ENCODE measurements around the gene ABCA3. TPM values are rescaled to one million over a fixed set of nuclear protein-coding genes. Genes with fewer than 3 reads are reported as not detected.
"Not testable (repeated sequence)": the region's sequence is repeated elsewhere in the genome, so short reads cannot be mapped to it uniquely, and the experiment has no call there.

The ABCA3 gene
- total RNA-seq, 1 experiment from 2014 or later: not detected

- Histone ChIP-seq H3K27me3 (replicated peaks) (peaks cover 54% of the 10 kb centered on the region), H3K4me1 (replicated peaks) (no peaks in the 10 kb centered on the region), H3K9me3 (replicated peaks) (no peaks in the 10 kb centered on the region), H3K4me3 (no peak overlapping the region), H3K27ac (no peak overlapping the region), H3K36me3 (no peaks in the 10 kb centered on the region; the same call in 1 of the 2 replicates)
- DNase-seq (ENCODE audit: low read depth in 1 of 2, low spot score in 2 of 2): no peak
These were observed 63.9 kb downstream of the ABCA3 start for GRCh38 chr16:2276368-2277195.

- no peak overlapping the region for H3K4me3 ChIP-seq
- H3K4me1 ChIP-seq (replicated peaks): no peaks in the 10 kb centered on the region
- H3K27me3 ChIP-seq (replicated peaks): peaks cover 45% of the 10 kb centered on the region
- no peaks in the 10 kb centered on the region; the same call in 1 of the 2 replicates for H3K36me3 ChIP-seq
- no peak for DNase-seq (ENCODE audit: low read depth in 1 of 2, low spot score in 2 of 2)
- no peak overlapping the region for H3K27ac ChIP-seq
- H3K9me3 ChIP-seq (replicated peaks): no peaks in the 10 kb centered on the region
These were observed 64.8 kb downstream of the ABCA3 start for GRCh38 chr16:2275476-2276367.

GRCh38 chr16:2273931-2274330 lies 66.6 kb downstream of the ABCA3 start:
- DNase-seq (ENCODE audit: low read depth in 1 of 2, low spot score in 2 of 2): no peak
- Histone ChIP-seq H3K36me3 (no peaks in the 10 kb centered on the region; the same call in 1 of the 2 replicates), H3K4me3 (no peak overlapping the region), H3K4me1 (replicated peaks) (peaks cover 11% of the 10 kb centered on the region), H3K27me3 (replicated peaks) (peaks cover 29% of the 10 kb centered on the region), H3K9me3 (replicated peaks) (no peaks in the 10 kb centered on the region), H3K27ac (no peak overlapping the region)

GRCh38 chr16:2273484-2273883 lies 67.0 kb downstream of the ABCA3 start:
- Histone ChIP-seq H3K27ac (no peak overlapping the region), H3K4me3 (no peak overlapping the region), H3K9me3 (replicated peaks) (0 out of 2 replicates have a peak, but pooled peaks cover 1% of the 10 kb centered on the region), H3K36me3 (peaks cover 3% of the 10 kb centered on the region; the same call in 1 of the 2 replicates), H3K4me1 (replicated peaks) (peaks cover 11% of the 10 kb centered on the region), H3K27me3 (replicated peaks) (peaks cover 25% of the 10 kb centered on the region)
- DNase-seq (ENCODE audit: low read depth in 1 of 2, low spot score in 2 of 2): no peak

- no peak for DNase-seq (ENCODE audit: low read depth in 1 of 2, low spot score in 2 of 2)
- no peak overlapping the region for H3K27ac ChIP-seq
These were observed 68.6 kb downstream of the ABCA3 start for GRCh38 chr16:2271848-2272461.

GRCh38 chr16:2270588-2271470 lies 69.7 kb downstream of the ABCA3 start:
- DNase-seq (ENCODE audit: low read depth in 1 of 2, low spot score in 2 of 2): no peak
- Histone ChIP-seq H3K27ac (no peak overlapping the region), H3K4me1 (replicated peaks) (peaks cover 12% of the 10 kb centered on the region), H3K9me3 (replicated peaks) (0 out of 2 replicates have a peak, but pooled peaks cover 2% of the 10 kb centered on the region), H3K36me3 (peaks cover 17% of the 10 kb centered on the region), H3K27me3 (replicated peaks) (peaks cover 3% of the 10 kb centered on the region; the same call in 1 of the 2 replicates), H3K4me3 (no peak overlapping the region)

More at GRCh38 chr16:2271848-2272461, 68.6 kb downstream of the ABCA3 start:
- H3K36me3 ChIP-seq: peaks cover 10% of the 10 kb centered on the region
- no peak overlapping the region for H3K4me3 ChIP-seq
- H3K4me1 ChIP-seq (replicated peaks): peaks cover 11% of the 10 kb centered on the region
- peaks cover 14% of the 10 kb centered on the region for H3K27me3 ChIP-seq (replicated peaks)
- H3K9me3 ChIP-seq (replicated peaks): 0 out of 2 replicates have a peak, but pooled peaks cover 2% of the 10 kb centered on the region

- Histone ChIP-seq H3K4me1 (replicated peaks) (peaks cover 14% of the 10 kb centered on the region), H3K27ac (no peak overlapping the region), H3K4me3 (no peak overlapping the region), H3K27me3 (replicated peaks) (0 out of 2 replicates have a peak, but pooled peaks cover 2% of the 10 kb centered on the region), H3K9me3 (replicated peaks) (0 out of 2 replicates have a peak, but pooled peaks cover 2% of the 10 kb centered on the region), H3K36me3 (peaks cover 25% of the 10 kb centered on the region)
- DNase-seq (ENCODE audit: low read depth in 1 of 2, low spot score in 2 of 2): no peak
These were observed 70.5 kb downstream of the ABCA3 start for GRCh38 chr16:2270070-2270462.

GRCh38 chr16:2267913-2268666 lies 72.4 kb downstream of the ABCA3 start, which contains the start of gene RNPS1:
Gene RNPS1, minus strand, starts transcription at chr16:2268126. Its CDS starts 3,483 bp downstream, at chr16:2264643.
- Histone ChIP-seq H3K27me3 (replicated peaks) (no peaks in the 10 kb centered on the region), H3K27ac (peak within 1 kb of the TSS; percentile 97), H3K4me1 (replicated peaks) (peaks cover 14% of the 10 kb centered on the region), H3K9me3 (replicated peaks) (0 out of 2 replicates have a peak, but pooled peaks cover 2% of the 10 kb centered on the region), H3K36me3 (peaks cover 45% of the 10 kb centered on the region), H3K4me3 (peak within 1 kb of the TSS; percentile 75)
- peak; percentile 96 to 100 for DNase-seq (ENCODE audit: low read depth in 1 of 2, low spot score in 2 of 2)

- H3K27me3 ChIP-seq (replicated peaks); H3K9me3 ChIP-seq (replicated peaks): not testable (repeated sequence)
- Histone ChIP-seq H3K27ac (peak overlapping the region; percentile 97), H3K4me3 (peak overlapping the region; percentile 75), H3K4me1 (replicated peaks) (peaks cover 14% of the 10 kb centered on the region), H3K36me3 (peaks cover 50% of the 10 kb centered on the region)
- DNase-seq (ENCODE audit: low read depth in 1 of 2, low spot score in 2 of 2): peak in 1 of 2 experiments; percentile 98
These were observed 73.0 kb downstream of the ABCA3 start for GRCh38 chr16:2267505-2267912.

- H3K4me1 ChIP-seq (replicated peaks): peaks cover 14% of the 10 kb centered on the region
- H3K4me3 ChIP-seq: peak overlapping the region; percentile 75
- not testable (repeated sequence) for H3K9me3 ChIP-seq (replicated peaks); H3K27ac ChIP-seq; H3K27me3 ChIP-seq (replicated peaks); DNase-seq (ENCODE audit: low read depth in 1 of 2, low spot score in 2 of 2)
- H3K36me3 ChIP-seq: peaks cover 57% of the 10 kb centered on the region
These were observed 73.6 kb downstream of the ABCA3 start for GRCh38 chr16:2266887-2267286.

GRCh38 chr16:2263026-2263425 lies 77.5 kb downstream of the ABCA3 start:
- peaks cover 91% of the 10 kb centered on the region for H3K36me3 ChIP-seq
- not testable (repeated sequence) for H3K4me1 ChIP-seq (replicated peaks); H3K4me3 ChIP-seq; DNase-seq (ENCODE audit: low read depth in 1 of 2, low spot score in 2 of 2); H3K27ac ChIP-seq; H3K27me3 ChIP-seq (replicated peaks); H3K9me3 ChIP-seq (replicated peaks)

- peaks cover 100% of the 10 kb centered on the region for H3K36me3 ChIP-seq
These were observed 80.3 kb downstream of the ABCA3 start for GRCh38 chr16:2260250-2260649.

More at GRCh38 chr16:2260250-2260649, 80.3 kb downstream of the ABCA3 start:
- DNase-seq (ENCODE audit: low read depth in 1 of 2, low spot score in 2 of 2): no peak
- Histone ChIP-seq H3K4me1 (replicated peaks) (no peaks in the 10 kb centered on the region), H3K27ac (no peak overlapping the region), H3K4me3 (no peak overlapping the region), H3K9me3 (replicated peaks) (no peaks in the 10 kb centered on the region), H3K27me3 (replicated peaks) (no peaks in the 10 kb centered on the region)
